ENCODE measurements around the gene CDK2AP2. TPM values are rescaled to one million over a fixed set of nuclear protein-coding genes. Genes with fewer than 3 reads are reported as not detected.
A peak's percentile ranks its signal among the peaks of the same experiment; 100 is the strongest.

Gene CDK2AP2
- polyA plus RNA-seq, 1 of the 3 experiments (the other 2 are of a cell fraction), result 47.9 TPM

DNA sequence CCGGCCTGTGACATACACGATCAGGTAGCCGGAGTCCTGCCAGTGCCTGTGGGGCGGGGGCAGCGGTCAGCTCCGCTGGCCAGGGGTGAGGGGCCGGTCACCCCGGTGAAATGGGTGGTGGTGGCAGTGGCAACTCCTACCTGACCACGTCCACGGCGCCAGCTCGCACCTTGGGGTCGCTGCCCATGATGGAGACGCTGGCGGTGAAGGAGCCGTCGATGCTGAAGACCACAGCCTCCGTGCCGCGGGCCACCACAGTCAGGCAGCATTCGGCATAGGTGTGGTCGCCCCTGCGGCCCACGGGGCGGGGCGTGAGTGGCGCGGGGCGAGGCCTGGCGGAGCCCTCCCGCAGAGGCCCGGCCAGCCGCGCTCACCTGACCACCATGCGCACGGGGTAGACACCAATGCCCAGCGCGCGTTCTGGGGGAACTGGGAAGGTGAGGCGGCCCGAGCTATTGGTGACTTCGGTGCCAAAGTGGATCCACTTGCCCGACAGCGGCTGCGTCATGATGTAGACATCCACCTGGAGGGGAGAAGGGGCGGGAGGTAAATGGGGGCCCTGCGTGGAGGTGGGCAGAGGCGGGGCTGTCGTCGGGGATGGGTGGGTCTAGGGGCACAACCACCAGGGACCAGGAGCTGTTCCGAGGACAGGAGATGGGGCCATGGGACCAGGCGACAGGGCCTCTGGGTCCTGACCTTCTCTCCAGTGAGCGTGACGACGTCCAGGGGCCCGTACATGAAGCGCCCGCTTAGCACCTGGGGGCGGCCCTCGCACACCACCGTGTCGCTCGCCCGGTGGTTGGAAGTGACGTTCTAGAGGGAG, 14.2 kb downstream of the CDK2AP2 start (continued):
- TF ChIP-seq, protein P1, sequence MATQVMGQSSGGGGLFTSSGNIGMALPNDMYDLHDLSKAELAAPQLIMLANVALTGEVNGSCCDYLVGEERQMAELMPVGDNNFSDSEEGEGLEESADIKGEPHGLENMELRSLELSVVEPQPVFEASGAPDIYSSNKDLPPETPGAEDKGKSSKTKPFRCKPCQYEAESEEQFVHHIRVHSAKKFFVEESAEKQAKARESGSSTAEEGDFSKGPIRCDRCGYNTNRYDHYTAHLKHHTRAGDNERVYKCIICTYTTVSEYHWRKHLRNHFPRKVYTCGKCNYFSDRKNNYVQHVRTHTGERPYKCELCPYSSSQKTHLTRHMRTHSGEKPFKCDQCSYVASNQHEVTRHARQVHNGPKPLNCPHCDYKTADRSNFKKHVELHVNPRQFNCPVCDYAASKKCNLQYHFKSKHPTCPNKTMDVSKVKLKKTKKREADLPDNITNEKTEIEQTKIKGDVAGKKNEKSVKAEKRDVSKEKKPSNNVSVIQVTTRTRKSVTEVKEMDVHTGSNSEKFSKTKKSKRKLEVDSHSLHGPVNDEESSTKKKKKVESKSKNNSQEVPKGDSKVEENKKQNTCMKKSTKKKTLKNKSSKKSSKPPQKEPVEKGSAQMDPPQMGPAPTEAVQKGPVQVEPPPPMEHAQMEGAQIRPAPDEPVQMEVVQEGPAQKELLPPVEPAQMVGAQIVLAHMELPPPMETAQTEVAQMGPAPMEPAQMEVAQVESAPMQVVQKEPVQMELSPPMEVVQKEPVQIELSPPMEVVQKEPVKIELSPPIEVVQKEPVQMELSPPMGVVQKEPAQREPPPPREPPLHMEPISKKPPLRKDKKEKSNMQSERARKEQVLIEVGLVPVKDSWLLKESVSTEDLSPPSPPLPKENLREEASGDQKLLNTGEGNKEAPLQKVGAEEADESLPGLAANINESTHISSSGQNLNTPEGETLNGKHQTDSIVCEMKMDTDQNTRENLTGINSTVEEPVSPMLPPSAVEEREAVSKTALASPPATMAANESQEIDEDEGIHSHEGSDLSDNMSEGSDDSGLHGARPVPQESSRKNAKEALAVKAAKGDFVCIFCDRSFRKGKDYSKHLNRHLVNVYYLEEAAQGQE (IDR thresholded peaks at IDR 0.05; ENCODE audit: low read depth, low read length), result no peak
- TF ChIP-seq, protein P2, sequence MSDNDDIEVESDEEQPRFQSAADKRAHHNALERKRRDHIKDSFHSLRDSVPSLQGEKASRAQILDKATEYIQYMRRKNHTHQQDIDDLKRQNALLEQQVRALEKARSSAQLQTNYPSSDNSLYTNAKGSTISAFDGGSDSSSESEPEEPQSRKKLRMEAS (IDR thresholded peaks at IDR 0.05; ENCODE audit: low read depth), result no peak
- no peak for TF ChIP-seq YY1 (IDR thresholded peaks at IDR 0.05; ENCODE audit: low read depth)
- TF ChIP-seq, protein P3, sequence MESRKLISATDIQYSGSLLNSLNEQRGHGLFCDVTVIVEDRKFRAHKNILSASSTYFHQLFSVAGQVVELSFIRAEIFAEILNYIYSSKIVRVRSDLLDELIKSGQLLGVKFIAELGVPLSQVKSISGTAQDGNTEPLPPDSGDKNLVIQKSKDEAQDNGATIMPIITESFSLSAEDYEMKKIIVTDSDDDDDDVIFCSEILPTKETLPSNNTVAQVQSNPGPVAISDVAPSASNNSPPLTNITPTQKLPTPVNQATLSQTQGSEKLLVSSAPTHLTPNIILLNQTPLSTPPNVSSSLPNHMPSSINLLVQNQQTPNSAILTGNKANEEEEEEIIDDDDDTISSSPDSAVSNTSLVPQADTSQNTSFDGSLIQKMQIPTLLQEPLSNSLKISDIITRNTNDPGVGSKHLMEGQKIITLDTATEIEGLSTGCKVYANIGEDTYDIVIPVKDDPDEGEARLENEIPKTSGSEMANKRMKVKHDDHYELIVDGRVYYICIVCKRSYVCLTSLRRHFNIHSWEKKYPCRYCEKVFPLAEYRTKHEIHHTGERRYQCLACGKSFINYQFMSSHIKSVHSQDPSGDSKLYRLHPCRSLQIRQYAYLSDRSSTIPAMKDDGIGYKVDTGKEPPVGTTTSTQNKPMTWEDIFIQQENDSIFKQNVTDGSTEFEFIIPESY (IDR thresholded peaks at IDR 0.05; ENCODE audit: borderline replicate concordance, low read depth), result no peak
- TF ChIP-seq, protein P4, sequence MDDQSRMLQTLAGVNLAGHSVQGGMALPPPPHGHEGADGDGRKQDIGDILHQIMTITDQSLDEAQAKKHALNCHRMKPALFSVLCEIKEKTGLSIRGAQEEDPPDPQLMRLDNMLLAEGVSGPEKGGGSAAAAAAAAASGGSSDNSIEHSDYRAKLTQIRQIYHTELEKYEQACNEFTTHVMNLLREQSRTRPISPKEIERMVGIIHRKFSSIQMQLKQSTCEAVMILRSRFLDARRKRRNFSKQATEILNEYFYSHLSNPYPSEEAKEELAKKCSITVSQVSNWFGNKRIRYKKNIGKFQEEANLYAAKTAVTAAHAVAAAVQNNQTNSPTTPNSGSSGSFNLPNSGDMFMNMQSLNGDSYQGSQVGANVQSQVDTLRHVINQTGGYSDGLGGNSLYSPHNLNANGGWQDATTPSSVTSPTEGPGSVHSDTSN (IDR thresholded peaks at IDR 0.05), result no peak
- TF ChIP-seq POLR2AphosphoS5 (IDR thresholded peaks at IDR 0.05; ENCODE audit: low read depth, low read length), result no peak
- TF ChIP-seq SMC3 (IDR thresholded peaks at IDR 0.05; ENCODE audit: low read depth, low read length), result no peak

DNA sequence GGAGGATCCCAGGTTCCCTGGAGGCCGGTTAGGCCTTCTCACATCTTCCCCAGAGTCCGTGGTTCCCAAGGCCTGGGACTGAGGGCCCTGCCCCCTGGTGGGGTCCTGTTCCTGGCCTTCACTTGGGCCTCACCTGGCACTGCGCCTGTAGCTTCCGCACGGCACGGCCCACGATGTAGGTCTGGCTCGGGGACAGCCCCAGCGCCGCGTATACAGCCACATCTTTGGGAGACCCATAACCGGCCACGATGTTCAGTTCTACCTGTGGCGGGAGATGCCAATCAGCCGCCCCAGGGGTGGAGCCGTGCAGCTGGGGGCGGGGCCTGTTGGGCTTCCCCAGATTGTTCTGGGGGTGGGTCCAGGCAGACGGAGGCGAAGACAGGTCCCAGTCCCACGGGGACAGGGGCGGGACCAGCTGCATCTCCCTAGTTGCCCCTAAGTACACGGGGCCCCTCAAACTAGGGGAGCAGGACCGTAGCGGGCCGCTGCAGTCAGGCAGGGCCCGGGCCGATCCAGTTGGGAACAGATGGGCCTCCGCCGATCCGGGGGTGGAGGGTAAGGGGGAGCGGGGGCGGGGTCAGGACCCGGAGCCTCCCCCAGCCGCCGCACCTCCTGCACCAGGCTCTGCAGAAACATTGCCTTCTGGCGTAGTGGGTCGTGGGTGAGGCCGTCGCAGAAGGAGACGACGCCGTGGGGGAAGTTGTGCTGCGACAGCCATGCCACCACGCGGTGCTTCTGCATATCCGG, 15.0 kb downstream of the CDK2AP2 start:
- H3K4me3 ChIP-seq (ENCODE audit: low read depth in 2 of 2, low read length in 1 of 2), result no peak overlapping the region
- H3F3A ChIP-seq (replicated peaks; ENCODE audit: insufficient read depth), result peaks cover 6% of the 10 kb centered on the region
- no peaks in the 10 kb centered on the region for H3K9me3 ChIP-seq
- H3K4me2 ChIP-seq, result no peak overlapping the region
- H3K36me3 ChIP-seq (replicated peaks in 1 of 2; ENCODE audit: control insufficient read depth in 1 of 2, insufficient read depth in 2 of 2, low read length in 1 of 2), result peaks cover 0 to 44% of the 10 kb centered on the region in 2 experiments
- POLR2A ChIA-PET, result no interaction called here
- no peaks in the 10 kb centered on the region for H4K20me1 ChIP-seq (ENCODE audit: insufficient read depth)
- H3K79me2 ChIP-seq (ENCODE audit: insufficient read depth), result no peaks in the 10 kb centered on the region
- H3K27me3 ChIP-seq (ENCODE audit: insufficient read depth), result no peaks in the 10 kb centered on the region
- H3K9me2 ChIP-seq, result no peaks in the 10 kb centered on the region
- TF ChIP-seq, protein P4 (IDR thresholded peaks at IDR 0.05), result peak; percentile 6; the same call in 1 of the 2 replicates
- no peak for TF ChIP-seq CHD2 (IDR thresholded peaks at IDR 0.05; ENCODE audit: low read length, partially characterized antibody)
- no peak overlapping the region for H3K27ac ChIP-seq (ENCODE audit: low read depth in 2 of 2, low read length in 1 of 2)
- DNase-seq, result peak; percentile 47
- H3K4me1 ChIP-seq (ENCODE audit: control insufficient read depth in 1 of 2, insufficient read depth in 2 of 2, low read depth in 1 of 2, low read length in 1 of 2), result no peaks in the 10 kb centered on the region
- no peak overlapping the region for H2AFZ ChIP-seq (ENCODE audit: low read depth)
- H3K9ac ChIP-seq, result no peak overlapping the region
- WGBS (ENCODE audit: low lambda C conversion rate), result 96% methylated on average over 30 of the region's 46 CpGs
- CTCF ChIA-PET, result interaction anchor here (1.0 to 1.2 kb wide), 2 partner anchors 15 to 101 kb away, joined by 3 read pairs; partner anchors contain the start of genes CDK2AP2 and RAD9A
